K562 (cell line): Measurements from ENCODE around the gene RETN.
"Not testable (repeated sequence)": the region's sequence is repeated elsewhere in the genome, so short reads cannot be mapped to it uniquely, and the experiment has no call there.

Source experiments
- CTBP1 ChIP-seq: fragments of 450-650 bp; IDR thresholded peaks from 2 replicates; pipeline ENCODE4 v1.6.1; 2016; ENCODE audit warnings: borderline replicate concordance
- E2F4 ChIP-seq: sonication (generic); formaldehyde crosslinking; IDR thresholded peaks from 2 replicates; pipeline ENCODE4 v1.8.0; 2022; ENCODE audit warnings: mild to moderate bottlenecking, low read depth, missing genetic modification reagents
- KDM5B ChIP-seq: fragments of 200-600 bp; sonication (generic); IDR thresholded peaks from 2 replicates; pipeline ENCODE4 v1.6.1; 2012; ENCODE audit warnings: low read depth, mild to moderate bottlenecking, moderate library complexity, low read length, control low read depth, inconsistent platforms; ENCODE audit not compliant: insufficient replicate concordance
- NCOA6 ChIP-seq: fragments of 450-650 bp; IDR thresholded peaks from 2 replicates; pipeline ENCODE4 v1.6.1; 2017; ENCODE audit warnings: mild to moderate bottlenecking
- PML ChIP-seq: IDR thresholded peaks from 2 replicates; pipeline ENCODE4 v1.6.1; 2012; ENCODE audit warnings: low read length, inconsistent platforms
- POLR2AphosphoS5 ChIP-seq: IDR thresholded peaks from 2 replicates; pipeline ENCODE4 v1.6.1; 2011; ENCODE audit warnings: mild to moderate bottlenecking, low read depth, low read length, moderate library complexity; ENCODE audit not compliant: control insufficient read depth, insufficient read depth
- SIN3A ChIP-seq, 2 experiments: fragments of 150-350 bp in 1 of 2; IDR thresholded peaks; 2 replicates each; pipeline ENCODE4 v1.6.1; 2011 to 2016; ENCODE audit warnings: borderline replicate concordance in 2 of 2, low read depth in 2 of 2, low read length in 2 of 2, mild to moderate bottlenecking in 2 of 2, moderate library complexity in 2 of 2; ENCODE audit not compliant: control insufficient read depth in 1 of 2
- TARDBP ChIP-seq: fragments of 450-650 bp; IDR thresholded peaks from 2 replicates; pipeline ENCODE4 v1.6.1; 2016
- TF ChIP-seq, protein P1 (sequence below), 2 experiments: fragments of 450-650 bp; formaldehyde crosslinking in 1 of 2; IDR thresholded peaks; 2 replicates each; pipeline versions ENCODE4 v1.4.0 to v1.6.1; 2014 to 2020; ENCODE audit warnings: mild to moderate bottlenecking in 2 of 2, borderline replicate concordance in 1 of 2, low read depth in 1 of 2
- TF ChIP-seq, protein P2 (sequence below), 3 experiments: IDR thresholded peaks in 2 of 3; conservative IDR thresholded peaks in 1 of 3; 2 replicates each; pipeline ENCODE4 v1.5.1; 2011 to 2012; ENCODE audit warnings: low read length in 3 of 3, mild to moderate bottlenecking in 3 of 3, control low read depth in 2 of 3, improper control_type of control experiment in 1 of 3, inconsistent platforms in 1 of 3, low read depth in 1 of 3, mixed read lengths in 1 of 3, moderate library complexity in 1 of 3; ENCODE audit not compliant: insufficient read depth in 2 of 3

DNA sequence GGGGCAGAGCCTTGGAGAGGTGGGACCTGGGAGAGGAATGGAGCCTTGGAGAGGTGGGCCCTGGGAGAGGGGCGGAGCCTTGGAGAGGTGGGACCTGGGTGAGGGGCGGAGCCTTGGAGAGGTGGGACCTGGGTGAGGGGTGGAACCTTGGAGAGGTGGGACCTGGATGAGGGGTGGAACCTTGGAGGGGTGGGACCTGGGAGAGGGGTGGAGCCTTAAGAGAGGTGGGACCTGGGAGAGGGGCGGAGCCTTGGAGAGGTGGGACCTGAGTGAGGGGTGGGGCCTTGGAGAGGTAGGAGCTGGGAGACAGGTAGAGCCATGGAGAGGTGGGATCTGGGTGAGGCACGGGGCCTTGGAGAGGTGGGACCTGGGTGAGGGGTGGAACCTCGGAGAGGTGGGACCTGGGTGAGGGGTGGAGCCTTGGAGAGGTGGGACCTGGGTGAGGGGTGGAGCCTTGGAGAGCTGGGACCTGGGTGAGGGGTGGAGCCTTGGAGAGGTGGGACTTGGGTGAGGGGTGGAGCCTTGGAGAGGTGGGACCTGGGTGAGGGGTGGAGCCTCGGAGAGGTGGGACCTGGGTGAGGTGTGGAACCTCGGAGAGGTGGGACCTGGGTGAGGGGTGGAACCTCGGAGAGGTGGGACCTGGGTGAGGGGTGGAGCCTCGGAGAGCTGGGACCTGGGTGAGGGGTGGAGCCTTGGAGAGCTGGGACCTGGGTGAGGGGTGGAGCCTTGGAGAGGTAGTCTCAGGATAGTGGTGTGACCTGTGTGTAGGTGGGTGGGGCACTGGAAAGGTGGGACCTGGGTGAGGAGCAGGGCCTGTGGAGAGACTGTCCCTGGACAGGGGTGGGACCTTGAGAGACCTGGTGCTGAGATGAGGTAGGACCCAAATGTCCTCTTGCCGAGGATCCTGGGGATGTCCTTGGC is 25.0 kb upstream of the RETN start:
- TF ChIP-seq POLR2AphosphoS5; E2F4 (CRISPR knock-in tag); KDM5B; CTBP1; TARDBP; SIN3A (IDR thresholded peaks at IDR 0.05; ENCODE audit: borderline replicate concordance in 2 of 2, control insufficient read depth in 1 of 2, low read depth in 2 of 2, low read length in 2 of 2); PML; NCOA6: not testable (repeated sequence)
- TF ChIP-seq, protein P1, sequence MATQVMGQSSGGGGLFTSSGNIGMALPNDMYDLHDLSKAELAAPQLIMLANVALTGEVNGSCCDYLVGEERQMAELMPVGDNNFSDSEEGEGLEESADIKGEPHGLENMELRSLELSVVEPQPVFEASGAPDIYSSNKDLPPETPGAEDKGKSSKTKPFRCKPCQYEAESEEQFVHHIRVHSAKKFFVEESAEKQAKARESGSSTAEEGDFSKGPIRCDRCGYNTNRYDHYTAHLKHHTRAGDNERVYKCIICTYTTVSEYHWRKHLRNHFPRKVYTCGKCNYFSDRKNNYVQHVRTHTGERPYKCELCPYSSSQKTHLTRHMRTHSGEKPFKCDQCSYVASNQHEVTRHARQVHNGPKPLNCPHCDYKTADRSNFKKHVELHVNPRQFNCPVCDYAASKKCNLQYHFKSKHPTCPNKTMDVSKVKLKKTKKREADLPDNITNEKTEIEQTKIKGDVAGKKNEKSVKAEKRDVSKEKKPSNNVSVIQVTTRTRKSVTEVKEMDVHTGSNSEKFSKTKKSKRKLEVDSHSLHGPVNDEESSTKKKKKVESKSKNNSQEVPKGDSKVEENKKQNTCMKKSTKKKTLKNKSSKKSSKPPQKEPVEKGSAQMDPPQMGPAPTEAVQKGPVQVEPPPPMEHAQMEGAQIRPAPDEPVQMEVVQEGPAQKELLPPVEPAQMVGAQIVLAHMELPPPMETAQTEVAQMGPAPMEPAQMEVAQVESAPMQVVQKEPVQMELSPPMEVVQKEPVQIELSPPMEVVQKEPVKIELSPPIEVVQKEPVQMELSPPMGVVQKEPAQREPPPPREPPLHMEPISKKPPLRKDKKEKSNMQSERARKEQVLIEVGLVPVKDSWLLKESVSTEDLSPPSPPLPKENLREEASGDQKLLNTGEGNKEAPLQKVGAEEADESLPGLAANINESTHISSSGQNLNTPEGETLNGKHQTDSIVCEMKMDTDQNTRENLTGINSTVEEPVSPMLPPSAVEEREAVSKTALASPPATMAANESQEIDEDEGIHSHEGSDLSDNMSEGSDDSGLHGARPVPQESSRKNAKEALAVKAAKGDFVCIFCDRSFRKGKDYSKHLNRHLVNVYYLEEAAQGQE (IDR thresholded peaks at IDR 0.05; ENCODE audit: borderline replicate concordance): not testable (repeated sequence)
- TF ChIP-seq, protein P1 (CRISPR knock-in tag; IDR thresholded peaks at IDR 0.05; ENCODE audit: low read depth): not testable (repeated sequence)
- TF ChIP-seq, protein P2, sequence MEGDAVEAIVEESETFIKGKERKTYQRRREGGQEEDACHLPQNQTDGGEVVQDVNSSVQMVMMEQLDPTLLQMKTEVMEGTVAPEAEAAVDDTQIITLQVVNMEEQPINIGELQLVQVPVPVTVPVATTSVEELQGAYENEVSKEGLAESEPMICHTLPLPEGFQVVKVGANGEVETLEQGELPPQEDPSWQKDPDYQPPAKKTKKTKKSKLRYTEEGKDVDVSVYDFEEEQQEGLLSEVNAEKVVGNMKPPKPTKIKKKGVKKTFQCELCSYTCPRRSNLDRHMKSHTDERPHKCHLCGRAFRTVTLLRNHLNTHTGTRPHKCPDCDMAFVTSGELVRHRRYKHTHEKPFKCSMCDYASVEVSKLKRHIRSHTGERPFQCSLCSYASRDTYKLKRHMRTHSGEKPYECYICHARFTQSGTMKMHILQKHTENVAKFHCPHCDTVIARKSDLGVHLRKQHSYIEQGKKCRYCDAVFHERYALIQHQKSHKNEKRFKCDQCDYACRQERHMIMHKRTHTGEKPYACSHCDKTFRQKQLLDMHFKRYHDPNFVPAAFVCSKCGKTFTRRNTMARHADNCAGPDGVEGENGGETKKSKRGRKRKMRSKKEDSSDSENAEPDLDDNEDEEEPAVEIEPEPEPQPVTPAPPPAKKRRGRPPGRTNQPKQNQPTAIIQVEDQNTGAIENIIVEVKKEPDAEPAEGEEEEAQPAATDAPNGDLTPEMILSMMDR (IDR thresholded peaks at IDR 0.05 in 2 of 3, conservative IDR thresholded peaks at IDR 0.05 in 1 of 3; ENCODE audit: insufficient read depth in 2 of 3, low read depth in 1 of 3, low read length in 3 of 3): not testable (repeated sequence)
